HG03175 (cell line): ENCODE results near the gene SETX.

ENCODE experiments used
- ATAC-seq: cut with Tn5 transposase; IDR thresholded peaks from one replicate; pipeline ENCODE4 v1.9.1; 2021; ENCODE audit warnings: mild to moderate bottlenecking, moderate library complexity; ENCODE audit not compliant: unreplicated experiment

The SETX gene

DNA sequence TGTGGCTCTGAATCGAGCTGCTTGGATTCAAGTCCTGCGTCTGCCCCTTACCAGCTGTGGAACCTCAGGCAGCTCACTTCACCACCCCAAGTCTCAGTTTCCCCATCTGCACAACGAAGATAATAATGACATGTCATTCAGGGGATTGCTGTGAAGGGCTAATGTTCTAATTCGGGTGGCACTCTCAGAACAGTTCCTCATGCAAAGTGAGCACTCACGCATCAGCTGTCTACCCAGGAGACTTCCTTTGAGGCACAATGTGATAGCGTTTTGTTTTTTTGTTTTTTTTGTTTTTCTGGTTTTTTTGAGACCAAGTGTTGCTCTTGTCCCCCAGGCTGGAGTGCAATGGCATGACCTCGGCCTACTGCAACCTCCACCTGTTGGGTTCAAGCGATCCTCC is 136.6 kb downstream of the SETX start:
- ATAC-seq = no peak

GRCh38 chr9:132216861-132217619 is 137.7 kb downstream of the SETX start:
- ATAC-seq = no peak

- ATAC-seq = no peak
Measured at GRCh38 chr9:132214027-132214622, 140.7 kb downstream of the SETX start.

DNA sequence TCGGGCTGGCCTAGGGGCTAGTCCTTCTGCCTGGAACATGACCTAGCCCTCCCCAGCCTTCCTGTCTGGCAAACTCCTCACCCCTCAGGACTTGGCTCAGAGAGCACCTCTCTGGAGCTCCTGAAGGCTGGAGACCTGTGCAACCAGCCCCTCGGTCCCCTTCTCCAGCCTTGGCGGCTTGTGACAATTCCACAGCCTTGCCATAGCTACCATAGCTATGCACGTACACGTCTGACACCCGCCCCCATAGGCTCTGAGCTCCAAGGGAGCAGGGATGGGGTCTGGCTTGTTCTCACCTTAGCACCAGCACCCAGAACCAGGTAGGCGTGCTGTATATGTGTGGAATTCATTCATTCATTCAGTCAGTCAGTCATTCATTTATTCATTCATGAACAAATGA is 143.2 kb downstream of the SETX start:
- no peak for ATAC-seq
